ENCODE measurements around the gene TNS2. TPM values are rescaled to one million over a fixed set of nuclear protein-coding genes. Genes with fewer than 3 reads are reported as not detected.

Gene TNS2
- total and polyA plus RNA-seq, 2 of the 13 experiments (the other 11 are each of a cell fraction or from before 2014, with no cell fraction given): 8.9 to 20.4 TPM

DNA sequence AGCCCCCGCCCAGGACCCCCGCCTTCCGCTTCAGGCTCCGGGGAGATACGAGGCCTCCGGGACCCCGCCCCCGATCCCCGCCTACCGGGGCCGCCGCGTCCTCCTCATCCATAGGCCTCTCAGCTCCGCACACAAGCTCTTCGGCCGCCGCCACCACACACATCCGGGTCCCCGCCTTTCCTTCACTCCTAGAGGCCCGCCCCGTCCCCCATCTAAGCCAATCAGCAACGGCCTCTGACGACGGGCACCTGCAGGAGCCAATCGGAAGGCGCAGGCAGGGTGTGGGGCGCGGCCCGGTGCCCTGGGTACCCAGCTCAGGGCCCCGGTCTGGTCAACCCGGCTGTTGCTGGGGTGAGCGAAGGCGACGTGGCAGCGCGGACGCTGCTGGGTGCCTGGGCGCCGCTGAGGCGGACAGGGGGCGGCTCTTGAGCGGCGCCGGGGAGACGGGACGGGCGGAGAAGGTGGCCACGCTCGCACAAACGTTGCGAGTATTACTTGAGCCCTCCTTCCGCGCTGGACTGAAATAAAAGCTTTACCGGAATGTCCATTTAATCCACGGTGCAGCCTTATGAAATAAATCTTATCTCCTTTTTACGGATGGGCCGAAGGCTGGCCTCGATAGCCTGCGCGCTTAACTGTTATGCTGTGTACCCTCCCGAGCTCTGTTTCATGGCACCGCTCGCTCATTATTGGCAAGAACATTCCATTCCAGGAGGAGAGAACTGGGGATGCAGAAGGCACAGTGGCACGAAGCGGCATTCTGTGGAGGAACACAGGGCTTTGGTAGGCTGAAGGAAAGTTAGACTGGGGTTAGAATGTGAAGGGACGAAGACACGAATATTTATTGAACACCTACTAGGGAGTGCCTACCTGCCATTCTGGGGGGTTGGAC is 29.6 kb downstream of the TNS2 start, which contains the start of gene SPRYD3 (continued):
- TF ChIP-seq, protein P1, sequence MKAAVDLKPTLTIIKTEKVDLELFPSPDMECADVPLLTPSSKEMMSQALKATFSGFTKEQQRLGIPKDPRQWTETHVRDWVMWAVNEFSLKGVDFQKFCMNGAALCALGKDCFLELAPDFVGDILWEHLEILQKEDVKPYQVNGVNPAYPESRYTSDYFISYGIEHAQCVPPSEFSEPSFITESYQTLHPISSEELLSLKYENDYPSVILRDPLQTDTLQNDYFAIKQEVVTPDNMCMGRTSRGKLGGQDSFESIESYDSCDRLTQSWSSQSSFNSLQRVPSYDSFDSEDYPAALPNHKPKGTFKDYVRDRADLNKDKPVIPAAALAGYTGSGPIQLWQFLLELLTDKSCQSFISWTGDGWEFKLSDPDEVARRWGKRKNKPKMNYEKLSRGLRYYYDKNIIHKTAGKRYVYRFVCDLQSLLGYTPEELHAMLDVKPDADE (CRISPR knock-in tag; IDR thresholded peaks at IDR 0.05): no peak
- TF ChIP-seq PAX8 (CRISPR knock-in tag; IDR thresholded peaks at IDR 0.05; ENCODE audit: borderline replicate concordance) (no peak), FIP1L1 (IDR thresholded peaks at IDR 0.05; ENCODE audit: borderline replicate concordance, insufficient read depth, low read depth, low read length) (no peak), CEBPB (IDR thresholded peaks at IDR 0.05; ENCODE audit: borderline replicate concordance, low read depth, low read length) (no peak), ZNF230 (CRISPR knock-in tag; IDR thresholded peaks at IDR 0.05) (no peak; the same call in 1 of the 2 replicates), ZNF501 (CRISPR knock-in tag; IDR thresholded peaks at IDR 0.05) (peak; percentile 64), ATF7 (IDR thresholded peaks at IDR 0.05) (no peak), ATF7 (CRISPR knock-in tag; IDR thresholded peaks at IDR 0.05) (no peak), CENPX (CRISPR knock-in tag; IDR thresholded peaks at IDR 0.05) (no peak), EED (CRISPR knock-in tag; IDR thresholded peaks at IDR 0.05) (no peak), CAMTA2 (CRISPR knock-in tag; IDR thresholded peaks at IDR 0.05; ENCODE audit: borderline replicate concordance) (0 out of 2 replicates have a peak, but pooled peaks have one; percentile 3), ZNF629 (CRISPR knock-in tag; conservative IDR thresholded peaks at IDR 0.05) (0 out of 2 replicates have a peak, but pooled peaks have one; percentile 24), RELA (CRISPR knock-in tag; IDR thresholded peaks at IDR 0.05) (0 out of 2 replicates have a peak, but pooled peaks have one; percentile 72), ZNF556 (CRISPR knock-in tag; IDR thresholded peaks at IDR 0.05; ENCODE audit: borderline replicate concordance) (no peak), BRCA1 (CRISPR knock-in tag; IDR thresholded peaks at IDR 0.05) (no peak), KLF13 (CRISPR knock-in tag; IDR thresholded peaks at IDR 0.05) (no peak), NONO (IDR thresholded peaks at IDR 0.05) (no peak), NONO (CRISPR knock-in tag; conservative IDR thresholded peaks at IDR 0.05) (peak; percentile 67), ZNF138 (CRISPR knock-in tag; IDR thresholded peaks at IDR 0.05; ENCODE audit: low read depth) (no peak)
- TF ChIP-seq, protein P2, sequence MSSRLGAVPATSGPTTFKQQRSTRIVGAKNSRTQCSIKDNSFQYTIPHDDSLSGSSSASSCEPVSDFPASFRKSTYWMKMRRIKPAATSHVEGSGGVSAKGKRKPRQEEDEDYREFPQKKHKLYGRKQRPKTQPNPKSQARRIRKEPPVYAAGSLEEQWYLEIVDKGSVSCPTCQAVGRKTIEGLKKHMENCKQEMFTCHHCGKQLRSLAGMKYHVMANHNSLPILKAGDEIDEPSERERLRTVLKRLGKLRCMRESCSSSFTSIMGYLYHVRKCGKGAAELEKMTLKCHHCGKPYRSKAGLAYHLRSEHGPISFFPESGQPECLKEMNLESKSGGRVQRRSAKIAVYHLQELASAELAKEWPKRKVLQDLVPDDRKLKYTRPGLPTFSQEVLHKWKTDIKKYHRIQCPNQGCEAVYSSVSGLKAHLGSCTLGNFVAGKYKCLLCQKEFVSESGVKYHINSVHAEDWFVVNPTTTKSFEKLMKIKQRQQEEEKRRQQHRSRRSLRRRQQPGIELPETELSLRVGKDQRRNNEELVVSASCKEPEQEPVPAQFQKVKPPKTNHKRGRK (CRISPR knock-in tag; IDR thresholded peaks at IDR 0.05): no peak
- TF ChIP-seq, protein P3, sequence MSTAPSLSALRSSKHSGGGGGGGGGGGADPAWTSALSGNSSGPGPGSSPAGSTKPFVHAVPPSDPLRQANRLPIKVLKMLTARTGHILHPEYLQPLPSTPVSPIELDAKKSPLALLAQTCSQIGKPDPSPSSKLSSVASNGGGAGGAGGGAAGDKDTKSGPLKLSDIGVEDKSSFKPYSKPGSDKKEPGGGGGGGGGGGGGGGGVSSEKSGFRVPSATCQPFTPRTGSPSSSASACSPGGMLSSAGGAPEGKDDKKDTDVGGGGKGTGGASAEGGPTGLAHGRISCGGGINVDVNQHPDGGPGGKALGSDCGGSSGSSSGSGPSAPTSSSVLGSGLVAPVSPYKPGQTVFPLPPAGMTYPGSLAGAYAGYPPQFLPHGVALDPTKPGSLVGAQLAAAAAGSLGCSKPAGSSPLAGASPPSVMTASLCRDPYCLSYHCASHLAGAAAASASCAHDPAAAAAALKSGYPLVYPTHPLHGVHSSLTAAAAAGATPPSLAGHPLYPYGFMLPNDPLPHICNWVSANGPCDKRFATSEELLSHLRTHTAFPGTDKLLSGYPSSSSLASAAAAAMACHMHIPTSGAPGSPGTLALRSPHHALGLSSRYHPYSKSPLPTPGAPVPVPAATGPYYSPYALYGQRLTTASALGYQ (CRISPR knock-in tag; IDR thresholded peaks at IDR 0.05): 0 out of 2 replicates have a peak, but pooled peaks have one; percentile 21
- TF ChIP-seq, protein P4, sequence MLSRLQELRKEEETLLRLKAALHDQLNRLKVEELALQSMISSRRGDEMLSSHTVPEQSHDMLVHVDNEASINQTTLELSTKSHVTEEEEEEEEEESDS (CRISPR knock-in tag; IDR thresholded peaks at IDR 0.05; ENCODE audit: borderline replicate concordance): no peak
- TF ChIP-seq, protein P5, sequence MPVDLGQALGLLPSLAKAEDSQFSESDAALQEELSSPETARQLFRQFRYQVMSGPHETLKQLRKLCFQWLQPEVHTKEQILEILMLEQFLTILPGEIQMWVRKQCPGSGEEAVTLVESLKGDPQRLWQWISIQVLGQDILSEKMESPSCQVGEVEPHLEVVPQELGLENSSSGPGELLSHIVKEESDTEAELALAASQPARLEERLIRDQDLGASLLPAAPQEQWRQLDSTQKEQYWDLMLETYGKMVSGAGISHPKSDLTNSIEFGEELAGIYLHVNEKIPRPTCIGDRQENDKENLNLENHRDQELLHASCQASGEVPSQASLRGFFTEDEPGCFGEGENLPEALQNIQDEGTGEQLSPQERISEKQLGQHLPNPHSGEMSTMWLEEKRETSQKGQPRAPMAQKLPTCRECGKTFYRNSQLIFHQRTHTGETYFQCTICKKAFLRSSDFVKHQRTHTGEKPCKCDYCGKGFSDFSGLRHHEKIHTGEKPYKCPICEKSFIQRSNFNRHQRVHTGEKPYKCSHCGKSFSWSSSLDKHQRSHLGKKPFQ (CRISPR knock-in tag; IDR thresholded peaks at IDR 0.05; ENCODE audit: insufficient replicate concordance): peak; percentile 42

Measured in HepG2 (cell line).